ENCODE results near the gene SART1. TPM values are rescaled to one million over a fixed set of nuclear protein-coding genes. Genes with fewer than 3 reads are reported as not detected.
A peak's percentile ranks its signal among the peaks of the same experiment; 100 is the strongest.

SART1 gene
- total RNA-seq, 1 donor = 22.4 TPM

GRCh38 chr11:66003291-66003690 is 41.8 kb downstream of the SART1 start:
- TF ChIP-seq CTCF (IDR thresholded peaks at IDR 0.05; ENCODE audit: extremely low read depth, low read depth, low read length) = no peak
- H3K27ac ChIP-seq (ENCODE audit: low read depth, low read length) = no peak overlapping the region
- H3K9me3 ChIP-seq (ENCODE audit: low read depth, low read length) = no peaks in the 10 kb centered on the region
- peaks cover 7% of the 10 kb centered on the region for H3K4me1 ChIP-seq (ENCODE audit: insufficient read depth, low read length)
- peak; percentile 9 for DNase-seq (ENCODE audit: insufficient read length, low spot score, missing footprints)
- H4K20me1 ChIP-seq (ENCODE audit: insufficient read depth, low read length) = peaks cover 7% of the 10 kb centered on the region
- H2AFZ ChIP-seq (ENCODE audit: low read length) = no peak overlapping the region
- peaks cover 34% of the 10 kb centered on the region for H3K36me3 ChIP-seq (ENCODE audit: insufficient read depth, low read length)
- H3K79me2 ChIP-seq (ENCODE audit: insufficient read depth, low read length) = peaks cover 50% of the 10 kb centered on the region
- H3K4me2 ChIP-seq (ENCODE audit: insufficient read depth, low read length) = peak overlapping the region; percentile 90
- peak overlapping the region; percentile 95 for H3K4me3 ChIP-seq (ENCODE audit: insufficient read depth, low read length)
- H3K27me3 ChIP-seq (ENCODE audit: insufficient read depth, low read length) = no peaks in the 10 kb centered on the region

- H3K36me3 ChIP-seq (ENCODE audit: insufficient read depth, low read length) = peaks cover 26% of the 10 kb centered on the region
Measured at GRCh38 chr11:66004186-66004585, 42.7 kb downstream of the SART1 start.

GRCh38 chr11:66006134-66006890 is 44.8 kb downstream of the SART1 start:
- H3K36me3 ChIP-seq (ENCODE audit: insufficient read depth, low read length) = peaks cover 13% of the 10 kb centered on the region

More at GRCh38 chr11:66004186-66004585, 42.7 kb downstream of the SART1 start:
- no peak overlapping the region for H3K27ac ChIP-seq (ENCODE audit: low read depth, low read length)
- H4K20me1 ChIP-seq (ENCODE audit: insufficient read depth, low read length) = peaks cover 7% of the 10 kb centered on the region
- no peak overlapping the region for H2AFZ ChIP-seq (ENCODE audit: low read length)
- no peak overlapping the region for H3K4me3 ChIP-seq (ENCODE audit: insufficient read depth, low read length)
- H3K79me2 ChIP-seq (ENCODE audit: insufficient read depth, low read length) = peaks cover 42% of the 10 kb centered on the region
- H3K4me1 ChIP-seq (ENCODE audit: insufficient read depth, low read length) = peaks cover 7% of the 10 kb centered on the region
- DNase-seq (ENCODE audit: insufficient read length, low spot score, missing footprints) = peak; percentile 30
- H3K9me3 ChIP-seq (ENCODE audit: low read depth, low read length) = no peaks in the 10 kb centered on the region
- H3K4me2 ChIP-seq (ENCODE audit: insufficient read depth, low read length) = no peak overlapping the region
- H3K27me3 ChIP-seq (ENCODE audit: insufficient read depth, low read length) = no peaks in the 10 kb centered on the region
- no peak for TF ChIP-seq CTCF (IDR thresholded peaks at IDR 0.05; ENCODE audit: extremely low read depth, low read depth, low read length)

More at GRCh38 chr11:66006134-66006890, 44.8 kb downstream of the SART1 start:
- Histone ChIP-seq H3K4me2 (ENCODE audit: insufficient read depth, low read length) (no peak overlapping the region), H3K27me3 (ENCODE audit: insufficient read depth, low read length) (no peaks in the 10 kb centered on the region), H3K4me3 (ENCODE audit: insufficient read depth, low read length) (no peak overlapping the region), H4K20me1 (ENCODE audit: insufficient read depth, low read length) (no peaks in the 10 kb centered on the region), H2AFZ (ENCODE audit: low read length) (no peak overlapping the region), H3K4me1 (ENCODE audit: insufficient read depth, low read length) (peaks cover 8% of the 10 kb centered on the region), H3K9me3 (ENCODE audit: low read depth, low read length) (no peaks in the 10 kb centered on the region), H3K79me2 (ENCODE audit: insufficient read depth, low read length) (peaks cover 24% of the 10 kb centered on the region), H3K27ac (ENCODE audit: low read depth, low read length) (no peak overlapping the region)
- TF ChIP-seq CTCF (IDR thresholded peaks at IDR 0.05; ENCODE audit: extremely low read depth, low read depth, low read length) = no peak
- DNase-seq (ENCODE audit: insufficient read length, low spot score, missing footprints) = peak; percentile 83
